Prostate gland (tissue), 2 donors: Measurements from ENCODE around the gene ARHGEF2.

Experiments
- POLR2AphosphoS5 ChIP-seq: sonication (generic); formaldehyde crosslinking; IDR thresholded peaks from one replicate; pipeline ENCODE4 v1.6.1; 2017; ENCODE audit warnings: antibody characterized with exemption
- TF ChIP-seq, protein P1 (sequence below), 4 experiments: fragments of 200-600 bp in 2 of 4; fragments of 450-650 bp in 2 of 4; sonication (generic) in 2 of 4; IDR thresholded peaks; 1 replicate in 3 of 4; 2 replicates in 1 of 4; pipeline ENCODE4 v1.5.1; 2016 to 2019; ENCODE audit warnings: antibody characterized with exemption in 4 of 4, mild to moderate bottlenecking in 2 of 4, moderate library complexity in 2 of 4

DNA sequence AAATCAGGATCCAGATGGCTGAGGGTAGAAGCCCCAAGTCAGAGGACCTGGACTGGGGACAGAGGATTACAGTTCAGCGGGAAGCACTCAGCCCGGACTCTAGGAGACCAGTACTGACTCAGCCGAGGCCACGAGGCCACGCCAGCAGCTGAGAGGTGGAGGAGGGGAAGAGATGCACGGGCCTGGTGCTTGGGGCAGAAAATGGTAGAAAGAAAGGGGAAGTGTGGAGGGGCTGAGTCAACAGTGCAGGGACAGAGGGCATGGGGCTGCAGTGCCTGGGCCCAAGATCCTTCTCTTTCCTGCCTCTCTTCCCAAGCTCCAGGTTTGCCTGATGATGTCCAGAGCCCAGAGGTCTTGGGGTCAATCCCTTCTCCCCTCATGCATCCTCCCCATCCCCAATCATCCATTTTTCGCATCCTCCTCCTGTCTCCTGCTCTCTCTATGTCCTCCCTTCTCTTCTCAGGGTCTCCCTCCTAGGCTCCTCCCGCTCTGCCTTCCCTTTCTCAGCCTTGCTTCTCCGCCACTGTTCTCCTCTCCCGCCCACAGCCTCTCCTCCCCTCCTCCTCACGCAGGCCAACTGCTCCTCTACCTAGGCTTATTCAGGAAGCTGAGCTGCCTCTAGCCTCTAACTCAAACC, 7.7 kb downstream of the ARHGEF2 start:
- TF ChIP-seq, protein P1, sequence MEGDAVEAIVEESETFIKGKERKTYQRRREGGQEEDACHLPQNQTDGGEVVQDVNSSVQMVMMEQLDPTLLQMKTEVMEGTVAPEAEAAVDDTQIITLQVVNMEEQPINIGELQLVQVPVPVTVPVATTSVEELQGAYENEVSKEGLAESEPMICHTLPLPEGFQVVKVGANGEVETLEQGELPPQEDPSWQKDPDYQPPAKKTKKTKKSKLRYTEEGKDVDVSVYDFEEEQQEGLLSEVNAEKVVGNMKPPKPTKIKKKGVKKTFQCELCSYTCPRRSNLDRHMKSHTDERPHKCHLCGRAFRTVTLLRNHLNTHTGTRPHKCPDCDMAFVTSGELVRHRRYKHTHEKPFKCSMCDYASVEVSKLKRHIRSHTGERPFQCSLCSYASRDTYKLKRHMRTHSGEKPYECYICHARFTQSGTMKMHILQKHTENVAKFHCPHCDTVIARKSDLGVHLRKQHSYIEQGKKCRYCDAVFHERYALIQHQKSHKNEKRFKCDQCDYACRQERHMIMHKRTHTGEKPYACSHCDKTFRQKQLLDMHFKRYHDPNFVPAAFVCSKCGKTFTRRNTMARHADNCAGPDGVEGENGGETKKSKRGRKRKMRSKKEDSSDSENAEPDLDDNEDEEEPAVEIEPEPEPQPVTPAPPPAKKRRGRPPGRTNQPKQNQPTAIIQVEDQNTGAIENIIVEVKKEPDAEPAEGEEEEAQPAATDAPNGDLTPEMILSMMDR (IDR thresholded peaks at IDR 0.05) = no peak
- no peak for TF ChIP-seq POLR2AphosphoS5
